GM19452 (cell line): ENCODE data around the gene JSRP1.

Experiments used
- ATAC-seq: cut with Tn5 transposase; IDR thresholded peaks from one replicate; pipeline ENCODE4 v1.9.1; 2021; ENCODE audit not compliant: unreplicated experiment

Gene JSRP1

GRCh38 chr19:2266183-2266993, 10.2 kb upstream of the JSRP1 start:
- no peak for ATAC-seq

- no peak for ATAC-seq
These were observed 5.4 kb upstream of the JSRP1 start for GRCh38 chr19:2261438-2262172.

DNA sequence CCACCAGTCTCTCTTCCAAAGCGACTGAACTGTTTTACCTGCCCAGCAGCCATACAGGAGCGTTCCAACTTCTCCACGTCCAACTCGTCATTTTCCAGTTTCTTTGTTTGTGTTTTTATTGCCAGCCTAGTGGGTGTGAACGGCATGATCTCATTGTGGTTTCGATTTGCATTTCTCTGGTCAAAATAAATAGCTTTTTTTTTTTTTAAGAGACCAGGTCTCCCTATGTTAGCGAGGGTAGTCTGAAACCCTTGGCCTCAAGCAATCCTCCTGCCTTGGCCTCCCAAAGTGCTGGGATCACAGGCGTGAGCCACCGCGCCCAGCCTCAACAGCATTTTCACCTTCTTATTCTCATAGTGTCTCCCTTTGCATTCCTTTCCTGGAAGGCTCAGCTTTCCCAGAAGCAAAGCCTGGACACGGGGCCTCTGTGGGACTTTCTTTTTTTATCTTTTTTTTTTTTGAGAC, 4.2 kb upstream of the JSRP1 start:
- no peak for ATAC-seq

DNA sequence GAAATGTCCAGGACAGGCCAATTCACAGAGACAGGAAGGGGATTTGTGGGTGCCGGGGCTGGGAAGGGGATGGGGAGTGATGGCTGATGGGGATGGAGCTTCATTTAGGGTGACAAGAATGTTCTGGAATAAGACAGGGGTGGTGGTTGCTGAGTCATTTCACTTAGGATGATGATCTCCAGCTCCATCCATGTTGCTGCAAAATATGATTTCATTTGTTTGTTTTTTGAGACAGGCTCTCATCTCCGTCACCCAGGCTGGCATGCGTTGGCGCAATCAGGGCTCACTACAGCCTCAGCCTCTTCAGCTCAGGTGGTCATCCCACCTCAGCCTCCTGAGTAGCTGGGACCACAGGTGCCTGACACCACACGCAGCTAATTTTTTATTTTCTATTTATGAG, 3.1 kb upstream of the JSRP1 start:
- no peak for ATAC-seq

DNA sequence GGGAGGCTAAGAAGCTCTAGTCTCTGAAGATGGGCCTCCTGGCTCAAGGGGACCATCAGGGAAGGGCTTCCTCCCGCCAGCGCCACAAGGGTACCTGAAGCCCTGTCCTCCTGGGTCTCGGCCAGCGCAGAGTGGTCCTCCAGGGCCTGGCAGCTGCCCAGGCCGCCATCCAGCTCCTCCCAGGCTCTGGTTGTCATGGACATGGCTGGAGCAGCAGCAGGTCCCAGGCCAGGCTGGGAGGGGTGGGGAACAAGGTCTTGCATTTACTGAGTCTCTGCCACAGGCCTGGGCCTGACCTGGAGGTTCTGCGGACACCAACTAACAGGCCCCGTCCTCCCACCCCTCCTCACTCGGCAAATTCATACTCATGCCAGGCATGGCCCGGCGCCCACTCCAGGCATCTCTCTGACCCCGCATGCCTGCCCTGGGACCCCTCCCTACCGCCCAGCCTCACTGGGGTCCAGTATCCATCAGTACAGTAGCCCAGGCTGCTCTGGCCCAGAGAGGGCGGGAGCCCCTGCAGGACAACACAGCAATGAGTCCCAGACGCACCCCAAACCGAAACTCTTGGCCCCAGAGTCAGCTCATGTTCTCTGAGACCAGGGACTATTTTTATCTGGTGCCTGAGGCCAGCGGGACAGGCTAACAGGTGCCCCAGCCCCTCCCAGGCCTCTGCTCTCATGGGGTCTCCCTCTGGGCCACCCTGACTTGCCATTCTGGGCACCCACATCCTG, 938 bp downstream of the JSRP1 start:
- no peak for ATAC-seq

GRCh38 chr19:2254064-2254872, 1.9 kb downstream of the JSRP1 start:
- ATAC-seq: no peak

- ATAC-seq: no peak
These were observed 2.8 kb downstream of the JSRP1 start for GRCh38 chr19:2253106-2254063.

- no peak for ATAC-seq
These were observed 3.5 kb downstream of the JSRP1 start for GRCh38 chr19:2252797-2253105.

GRCh38 chr19:2252055-2252796, 4.0 kb downstream of the JSRP1 start:
- ATAC-seq: no peak

GRCh38 chr19:2251106-2252054, 4.8 kb downstream of the JSRP1 start:
- ATAC-seq: no peak

GRCh38 chr19:2250766-2251105, 5.5 kb downstream of the JSRP1 start:
- no peak for ATAC-seq

DNA sequence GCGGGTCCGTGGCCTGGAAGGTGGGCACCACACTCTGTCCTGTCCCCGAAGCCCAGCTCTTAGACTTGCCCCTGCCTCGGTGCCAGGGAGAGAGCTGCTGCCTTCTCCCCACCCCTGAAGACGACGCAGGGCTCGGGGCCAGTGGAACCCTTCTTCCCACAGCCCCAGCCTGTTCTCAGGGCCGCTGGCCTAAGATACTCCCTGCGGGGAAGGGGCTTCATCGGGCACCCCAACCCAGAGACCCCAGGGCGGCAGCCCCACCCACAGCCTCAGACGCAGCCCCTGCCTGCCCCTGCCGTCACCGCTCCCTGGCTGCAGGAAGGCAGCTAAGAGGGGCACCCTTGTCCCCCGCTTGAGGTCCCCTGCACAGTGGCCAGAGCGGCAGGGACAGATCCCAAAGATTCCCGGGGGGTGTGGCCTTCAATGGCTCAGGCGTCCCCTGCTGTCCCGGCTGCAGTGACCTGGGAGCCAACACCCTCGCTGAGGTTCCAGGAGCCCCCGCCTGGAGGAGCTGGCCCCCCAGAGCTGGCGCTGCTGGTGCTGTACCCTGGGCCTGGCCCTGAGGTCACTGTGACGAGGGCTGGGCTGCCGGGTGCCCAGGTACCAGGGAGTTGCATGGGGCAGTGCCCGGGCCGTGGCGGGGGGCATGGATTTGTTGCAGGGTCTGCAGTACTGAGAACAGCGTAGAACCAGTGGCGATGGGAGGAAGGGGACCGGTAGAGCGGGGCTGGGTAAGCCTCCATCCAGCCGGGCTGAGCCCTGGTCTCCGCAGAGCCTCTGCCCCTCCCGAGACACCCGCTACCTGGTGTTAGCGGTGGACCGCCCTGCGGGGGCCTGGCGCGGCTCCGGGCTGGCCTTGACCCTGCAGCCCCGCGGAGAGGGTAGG, 6.1 kb downstream of the JSRP1 start:
- no peak for ATAC-seq

GRCh38 chr19:2249010-2249866, 7.0 kb downstream of the JSRP1 start, which contains the start of gene AMH:
Gene AMH, plus strand, starts transcription at chr19:2249323. Its CDS starts 10 bp downstream, at chr19:2249333.
- no peak for ATAC-seq

GRCh38 chr19:2248136-2249009, 7.8 kb downstream of the JSRP1 start:
- ATAC-seq: no peak

- ATAC-seq: no peak
These were observed 8.7 kb downstream of the JSRP1 start for GRCh38 chr19:2247433-2248101.
